HG02970 (cell line): Measurements from ENCODE around the gene ARHGEF12.

Experiments
- ATAC-seq: cut with Tn5 transposase; IDR thresholded peaks from one replicate; pipeline ENCODE4 v1.9.1; 2021; ENCODE audit warnings: mild to moderate bottlenecking, moderate library complexity, moderate number of reproducible peaks; ENCODE audit not compliant: unreplicated experiment, low FRiP score

Gene ARHGEF12, protein sequence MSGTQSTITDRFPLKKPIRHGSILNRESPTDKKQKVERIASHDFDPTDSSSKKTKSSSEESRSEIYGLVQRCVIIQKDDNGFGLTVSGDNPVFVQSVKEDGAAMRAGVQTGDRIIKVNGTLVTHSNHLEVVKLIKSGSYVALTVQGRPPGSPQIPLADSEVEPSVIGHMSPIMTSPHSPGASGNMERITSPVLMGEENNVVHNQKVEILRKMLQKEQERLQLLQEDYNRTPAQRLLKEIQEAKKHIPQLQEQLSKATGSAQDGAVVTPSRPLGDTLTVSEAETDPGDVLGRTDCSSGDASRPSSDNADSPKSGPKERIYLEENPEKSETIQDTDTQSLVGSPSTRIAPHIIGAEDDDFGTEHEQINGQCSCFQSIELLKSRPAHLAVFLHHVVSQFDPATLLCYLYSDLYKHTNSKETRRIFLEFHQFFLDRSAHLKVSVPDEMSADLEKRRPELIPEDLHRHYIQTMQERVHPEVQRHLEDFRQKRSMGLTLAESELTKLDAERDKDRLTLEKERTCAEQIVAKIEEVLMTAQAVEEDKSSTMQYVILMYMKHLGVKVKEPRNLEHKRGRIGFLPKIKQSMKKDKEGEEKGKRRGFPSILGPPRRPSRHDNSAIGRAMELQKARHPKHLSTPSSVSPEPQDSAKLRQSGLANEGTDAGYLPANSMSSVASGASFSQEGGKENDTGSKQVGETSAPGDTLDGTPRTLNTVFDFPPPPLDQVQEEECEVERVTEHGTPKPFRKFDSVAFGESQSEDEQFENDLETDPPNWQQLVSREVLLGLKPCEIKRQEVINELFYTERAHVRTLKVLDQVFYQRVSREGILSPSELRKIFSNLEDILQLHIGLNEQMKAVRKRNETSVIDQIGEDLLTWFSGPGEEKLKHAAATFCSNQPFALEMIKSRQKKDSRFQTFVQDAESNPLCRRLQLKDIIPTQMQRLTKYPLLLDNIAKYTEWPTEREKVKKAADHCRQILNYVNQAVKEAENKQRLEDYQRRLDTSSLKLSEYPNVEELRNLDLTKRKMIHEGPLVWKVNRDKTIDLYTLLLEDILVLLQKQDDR (N-terminal part only)

DNA sequence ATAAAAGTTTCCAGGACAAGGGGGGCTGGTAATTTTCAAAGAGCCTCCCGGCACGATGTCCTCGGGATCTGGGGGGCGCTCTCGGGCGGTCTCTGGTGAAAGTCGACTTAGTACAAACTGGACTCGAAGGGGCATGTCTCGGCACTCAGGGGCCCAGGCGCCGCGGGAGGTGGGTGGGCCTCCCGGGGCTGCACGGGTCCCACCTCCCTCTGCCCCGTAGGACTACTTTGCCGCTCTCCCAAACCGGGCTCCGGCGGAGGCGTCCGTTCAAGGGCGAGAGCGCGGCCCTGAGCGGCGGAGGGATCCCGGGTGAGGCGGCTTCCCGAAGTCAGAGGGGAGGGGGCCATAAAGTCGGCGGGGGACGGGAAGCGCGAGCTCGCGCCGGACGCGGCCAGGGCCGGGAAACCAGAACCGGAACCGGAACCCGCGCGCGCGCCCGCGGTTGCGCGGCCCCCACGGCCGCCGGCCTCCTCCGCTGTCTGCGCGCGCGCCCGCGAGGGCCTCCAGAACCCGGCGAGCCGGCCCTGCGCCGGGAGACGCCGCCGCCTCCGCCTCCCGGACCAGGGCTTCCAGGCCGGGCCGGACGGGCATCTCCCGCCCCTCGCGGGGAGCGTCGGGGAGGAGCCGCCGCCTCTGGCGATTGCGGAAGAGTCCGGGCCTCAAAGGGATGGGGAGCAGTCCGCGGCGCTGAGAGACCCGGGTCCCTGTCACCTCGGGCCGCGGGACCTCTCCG lies at the start of gene ARHGEF12:
Gene ARHGEF12, plus strand, starts transcription at position 506 of the 733 bp plus-strand sequence. CDS start 831 bp downstream, outside the sequence.
- ATAC-seq: peak; percentile 55

DNA sequence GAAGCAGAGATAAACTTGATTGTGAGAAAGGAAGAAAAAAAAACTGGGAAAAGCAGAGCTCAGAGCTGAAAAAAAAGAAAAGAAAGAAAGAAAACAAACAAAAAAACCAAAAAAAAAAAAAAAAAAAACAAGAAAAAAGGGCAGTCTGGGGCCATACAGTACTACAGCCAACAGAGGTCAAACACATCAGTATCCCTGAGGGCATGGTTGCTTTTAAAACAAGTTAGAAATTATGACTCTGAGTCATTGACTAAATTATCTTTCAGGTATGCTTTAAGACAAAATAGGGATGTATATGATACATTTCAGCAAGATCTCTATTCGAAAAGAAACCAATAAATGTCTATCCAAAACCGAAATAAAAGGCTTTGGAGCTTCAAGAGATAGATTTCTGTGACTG lies 48.2 kb upstream of the ARHGEF12 start:
- no peak for ATAC-seq

DNA sequence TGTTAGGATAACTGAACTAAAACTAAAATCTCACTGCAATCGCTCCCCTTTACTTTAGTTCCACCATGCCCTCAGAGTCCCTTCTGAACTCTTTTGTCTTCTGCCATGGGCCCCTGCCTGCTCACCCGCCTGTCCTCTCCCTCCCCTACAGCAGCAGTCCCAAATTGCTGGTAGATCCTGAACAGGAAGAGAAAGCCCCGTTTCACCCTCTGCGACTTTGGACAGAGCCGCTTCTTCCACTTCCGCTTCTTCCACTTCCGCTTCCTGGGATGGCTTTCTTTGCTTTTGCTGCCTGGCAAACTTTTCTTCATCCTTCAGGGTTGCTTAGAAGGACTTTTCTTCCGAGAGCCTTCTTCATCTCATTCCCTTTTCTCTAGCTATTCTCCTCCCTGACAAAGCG lies 46.8 kb upstream of the ARHGEF12 start:
- no peak for ATAC-seq

DNA sequence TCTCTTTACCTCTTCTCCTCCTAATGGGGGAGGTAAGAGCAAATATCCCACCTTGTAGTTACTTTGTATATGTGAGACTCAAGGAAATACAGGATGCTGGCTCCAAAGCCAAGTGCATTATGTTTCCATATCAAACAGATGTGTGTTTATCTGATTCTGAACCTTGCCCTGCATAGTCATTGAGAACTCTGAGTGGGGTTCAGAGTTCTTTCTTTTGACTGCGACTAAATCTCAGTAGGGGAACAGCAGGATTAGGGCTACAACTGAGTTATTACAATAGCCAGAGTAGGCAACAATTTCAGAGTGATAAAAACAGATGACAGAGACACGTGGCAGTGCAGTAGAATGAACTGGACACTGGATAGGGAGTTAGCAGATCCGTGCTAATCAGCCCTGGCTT lies 45.3 kb upstream of the ARHGEF12 start:
- no peak for ATAC-seq

DNA sequence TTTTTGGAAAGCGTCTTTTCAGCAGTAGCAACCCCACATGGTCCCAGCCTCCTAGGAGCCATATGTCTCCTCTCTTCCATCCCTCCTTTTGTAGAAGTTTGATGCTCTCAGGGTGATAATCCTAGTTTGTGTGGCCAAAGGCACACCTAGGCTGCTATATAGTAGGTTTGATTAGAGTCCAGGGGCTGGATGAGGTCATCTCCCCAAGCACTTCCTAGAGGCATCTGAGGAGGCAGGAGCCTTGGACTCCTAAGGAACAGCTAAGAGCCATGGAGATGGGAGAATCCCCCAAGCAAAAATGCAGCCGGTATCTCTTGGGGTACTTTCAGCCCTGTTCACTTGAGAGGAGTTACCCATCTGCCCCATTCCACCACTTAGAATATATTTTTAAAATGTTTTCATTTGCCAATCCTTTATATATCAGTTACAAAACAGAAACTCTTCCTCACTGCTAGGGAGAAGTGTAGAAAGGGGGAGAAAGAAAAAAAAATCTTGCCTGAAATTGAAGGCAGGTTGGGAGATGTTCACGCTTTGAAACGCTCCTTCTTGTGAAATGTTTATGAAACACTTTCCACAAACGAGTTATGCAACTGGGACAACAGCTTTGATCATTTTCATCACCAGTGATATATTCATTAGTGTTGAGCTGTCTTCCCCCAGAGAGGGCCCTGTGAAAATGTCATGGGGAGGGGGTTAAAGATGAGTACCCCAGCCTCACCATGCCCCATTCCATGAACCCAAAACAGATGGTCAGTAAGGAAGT lies 43.0 kb upstream of the ARHGEF12 start:
- ATAC-seq: no peak

DNA sequence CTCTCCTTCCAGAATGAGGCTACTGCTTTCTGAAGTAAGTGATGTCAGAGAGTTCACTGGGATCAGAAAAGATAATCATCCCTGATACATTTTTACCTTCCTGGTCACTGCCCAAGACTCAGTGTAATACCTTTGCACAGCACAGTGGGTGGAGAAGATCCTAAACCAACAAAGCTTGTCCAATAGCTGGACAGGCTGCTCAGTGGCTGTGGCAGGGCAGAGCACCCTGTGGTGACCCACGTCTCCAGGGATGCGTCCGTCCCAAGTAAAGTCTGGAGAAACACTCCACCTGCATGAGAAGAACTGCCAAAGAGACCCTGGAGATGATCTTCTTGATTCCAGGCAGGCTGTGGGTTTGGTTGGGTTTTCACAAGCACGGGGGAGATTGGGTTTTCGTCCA lies 42.1 kb upstream of the ARHGEF12 start:
- no peak for ATAC-seq

DNA sequence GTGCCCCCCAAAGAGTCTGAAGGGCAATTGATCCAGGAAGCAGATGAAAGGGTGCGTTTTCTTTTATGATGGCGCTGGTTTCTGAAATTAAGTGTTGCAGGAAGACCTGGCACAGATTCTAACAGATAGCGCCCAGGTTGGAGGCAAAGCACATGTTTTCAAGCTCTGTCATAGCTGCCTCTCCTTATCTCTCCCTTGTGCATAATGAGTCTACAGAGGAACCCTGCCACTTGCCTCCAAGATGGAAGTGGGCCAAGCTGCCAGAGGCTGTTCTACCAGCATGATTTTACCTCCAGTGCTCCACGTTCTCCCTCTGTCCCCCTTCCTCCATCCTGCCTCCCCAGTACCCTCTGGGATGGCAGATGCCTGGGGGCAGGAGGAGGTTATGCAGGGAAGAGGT lies 41.1 kb upstream of the ARHGEF12 start:
- ATAC-seq: no peak

DNA sequence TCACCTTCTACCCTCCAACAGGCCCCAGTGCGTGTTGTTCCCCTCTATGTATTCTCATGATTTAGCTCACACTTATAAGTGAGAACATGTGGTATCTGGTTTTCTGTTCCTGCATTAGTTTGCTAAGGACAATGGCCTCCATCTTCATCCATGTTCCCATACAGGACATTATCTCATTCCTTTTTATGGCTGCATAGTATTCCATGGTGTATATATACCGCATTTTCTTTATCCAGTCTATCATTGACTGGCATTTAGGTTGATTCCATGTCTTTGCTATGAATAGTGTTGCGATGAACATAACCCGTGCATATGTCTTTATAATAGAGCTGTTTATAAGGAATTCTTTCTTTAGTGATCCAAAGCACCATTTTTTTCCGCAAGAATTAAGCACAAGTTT lies 39.7 kb upstream of the ARHGEF12 start:
- no peak for ATAC-seq

DNA sequence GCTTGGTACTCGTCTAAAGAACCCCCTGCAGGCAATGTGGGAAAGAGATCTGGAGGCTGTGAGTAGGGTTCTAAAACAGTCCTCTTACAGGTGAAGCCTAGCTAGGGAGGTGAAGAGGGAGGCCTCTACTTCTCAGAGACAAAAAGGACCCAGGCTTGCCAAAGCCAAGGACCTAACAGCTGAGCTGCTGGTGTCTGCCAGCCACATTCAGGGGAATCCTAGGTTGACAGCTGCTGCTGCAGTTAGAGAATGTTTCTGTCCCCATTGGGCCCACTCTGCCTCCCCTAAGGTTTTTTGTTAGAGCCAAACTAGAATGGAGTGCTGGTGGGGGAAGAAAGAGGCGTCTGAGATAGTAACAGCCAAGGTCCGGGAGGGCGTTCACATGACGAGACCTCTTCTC lies 37.8 kb upstream of the ARHGEF12 start:
- ATAC-seq: no peak

DNA sequence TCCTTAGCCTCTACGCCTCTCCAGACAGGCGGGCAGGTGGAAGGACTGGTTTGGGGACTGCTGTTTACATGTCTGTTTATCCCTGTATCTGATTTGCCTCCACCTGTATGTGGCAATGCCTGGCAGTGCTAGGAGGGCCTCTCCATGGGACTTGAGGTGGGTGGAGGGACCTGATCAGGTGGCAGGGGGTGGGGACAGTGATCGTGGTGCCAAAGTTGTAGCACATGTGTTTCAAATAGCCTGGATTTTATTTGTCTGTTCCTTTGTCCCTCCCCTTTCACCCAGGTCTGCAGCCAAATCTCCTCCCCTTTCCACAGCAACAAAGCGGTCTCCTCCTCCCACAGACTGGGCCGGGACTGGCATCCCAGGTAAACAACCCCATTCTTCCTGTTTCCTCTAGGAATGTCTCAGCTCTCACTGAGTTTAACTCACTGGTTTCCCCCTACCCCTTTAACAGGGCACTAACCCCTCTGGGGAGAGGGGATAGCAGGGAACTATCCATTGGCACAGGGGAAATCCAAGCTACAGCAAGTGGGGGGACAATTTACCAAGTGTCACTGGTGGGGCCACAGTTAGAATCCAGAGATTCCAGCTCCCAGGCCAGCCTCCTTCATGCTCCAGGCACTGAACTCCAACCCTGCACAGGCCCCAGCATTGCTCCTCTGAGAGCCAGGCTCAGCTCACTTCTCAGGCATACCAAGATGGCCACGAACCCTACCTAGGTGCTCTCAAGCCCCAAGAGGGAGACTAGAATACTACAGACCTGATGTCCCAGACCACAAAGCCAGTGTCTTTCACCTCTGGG lies 34.0 kb upstream of the ARHGEF12 start:
- no peak for ATAC-seq

DNA sequence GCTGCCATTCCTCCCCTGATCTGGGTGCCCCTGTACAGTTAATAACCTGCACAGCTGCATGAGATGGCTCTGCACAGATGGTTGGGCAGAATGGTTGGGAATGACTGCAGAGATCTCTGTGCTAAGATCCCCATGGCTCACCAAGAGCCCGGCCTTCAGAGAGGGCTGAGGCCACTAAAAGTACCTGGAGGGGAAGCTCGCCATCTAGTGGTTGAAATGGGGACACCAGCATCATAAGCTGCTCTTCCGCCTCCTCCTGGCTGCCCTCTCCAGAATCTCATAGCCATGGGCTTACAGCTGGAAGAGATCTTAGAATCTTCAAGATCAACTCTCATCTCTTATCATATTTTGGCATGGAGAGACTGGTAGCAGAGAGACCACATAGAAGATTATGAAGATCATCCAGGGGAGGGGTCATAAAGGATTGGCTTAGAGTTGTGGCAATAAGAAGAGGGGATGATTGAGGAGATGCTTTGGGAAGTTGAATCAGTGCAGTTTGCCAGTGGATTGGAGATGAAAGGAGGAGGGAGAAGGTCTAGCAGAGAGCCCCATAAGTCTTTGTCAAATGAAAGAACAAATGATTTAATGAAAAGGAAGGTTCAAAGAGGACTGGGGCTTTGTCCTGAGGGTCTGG lies 33.1 kb upstream of the ARHGEF12 start:
- ATAC-seq: no peak

DNA sequence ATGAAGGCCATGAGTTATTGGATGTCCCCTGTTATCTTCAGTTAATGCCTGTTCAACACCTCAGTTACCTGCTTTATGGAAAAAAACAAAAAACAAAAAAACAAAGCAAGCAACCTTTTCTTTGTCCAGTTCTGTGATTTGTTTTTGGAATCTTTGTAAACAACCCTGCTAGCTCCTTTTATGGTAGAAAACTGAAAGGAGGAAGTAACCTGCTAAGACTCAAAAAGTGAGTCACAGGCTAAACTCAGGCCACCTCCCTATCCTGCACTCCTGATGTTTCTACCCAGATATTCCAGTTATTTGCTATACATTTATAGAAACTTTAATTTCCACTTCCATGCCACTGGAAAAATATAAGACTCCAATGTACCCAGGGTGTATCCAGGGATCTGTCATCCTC lies 31.7 kb upstream of the ARHGEF12 start:
- ATAC-seq: no peak

DNA sequence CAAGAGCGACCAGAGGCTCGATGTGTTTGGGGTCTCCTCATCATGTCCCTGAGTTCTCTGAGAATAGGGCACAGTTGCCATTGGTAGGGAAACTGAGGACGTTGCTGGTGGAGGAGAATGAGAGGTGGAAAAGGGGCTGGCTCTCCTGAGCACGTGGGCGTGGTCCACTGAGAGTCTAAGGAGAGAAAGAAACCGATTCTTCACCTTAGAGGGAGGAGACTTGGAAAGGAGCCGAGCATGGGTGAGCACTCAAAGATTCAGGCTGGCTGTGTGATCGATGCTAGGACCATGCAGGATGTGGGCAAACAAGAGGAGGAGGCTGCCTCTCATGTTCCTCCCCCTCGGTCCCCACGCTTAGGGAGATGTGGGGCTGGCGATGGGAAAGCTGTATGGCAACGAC lies 30.9 kb upstream of the ARHGEF12 start:
- ATAC-seq: no peak

DNA sequence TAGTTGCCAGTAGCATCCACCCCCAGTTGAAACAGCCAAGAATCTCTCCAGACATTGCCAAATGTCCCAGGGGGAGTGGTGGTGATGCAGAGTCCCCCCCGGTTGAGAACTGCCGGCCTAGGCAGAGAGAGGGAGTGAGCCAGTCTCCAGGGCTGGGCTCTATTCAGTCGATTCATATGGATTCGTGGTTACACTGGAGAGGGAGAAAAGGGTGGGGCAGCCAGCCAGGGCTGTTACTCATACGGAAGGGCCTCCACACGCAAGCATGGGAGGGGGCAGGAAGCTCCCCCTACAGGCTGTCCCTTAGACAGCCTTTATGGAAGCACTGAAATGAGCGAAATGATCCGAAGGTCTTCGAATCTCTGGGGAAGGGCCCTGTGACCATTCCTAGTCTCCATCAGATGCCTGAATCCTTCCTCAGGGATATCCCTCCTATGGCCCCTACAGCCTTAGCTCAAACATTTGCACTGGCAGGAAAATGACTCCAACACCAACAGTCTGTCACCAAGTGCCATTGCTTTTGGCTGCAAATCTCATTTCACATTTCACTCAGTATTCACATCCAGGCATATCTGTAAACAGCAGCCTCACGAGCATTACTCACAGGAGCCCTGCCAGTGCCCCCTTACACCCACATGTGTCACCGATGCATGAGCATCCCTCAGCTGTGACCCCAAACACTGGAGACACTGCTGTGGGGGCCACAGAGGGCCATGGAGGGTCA lies 29.5 kb upstream of the ARHGEF12 start:
- ATAC-seq: no peak

DNA sequence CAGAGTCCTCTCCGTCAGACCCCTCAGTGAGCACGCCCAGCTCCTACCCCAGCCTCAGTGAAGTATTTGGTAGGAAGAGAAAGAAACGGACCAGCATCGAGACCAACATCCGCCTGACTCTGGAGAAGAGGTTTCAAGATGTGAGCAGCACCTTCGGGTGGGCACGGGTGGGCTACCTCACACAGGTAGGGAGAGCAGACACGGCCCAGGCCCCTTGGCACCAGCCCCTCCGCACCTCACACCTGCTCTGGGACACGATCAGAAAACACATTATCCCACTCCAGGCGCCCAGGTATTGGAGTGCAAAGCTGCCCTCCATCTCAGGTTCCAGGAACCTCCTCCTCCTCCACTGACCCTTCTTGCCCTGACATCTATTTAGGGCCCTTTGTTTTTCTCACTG lies 28.7 kb upstream of the ARHGEF12 start:
- no peak for ATAC-seq

DNA sequence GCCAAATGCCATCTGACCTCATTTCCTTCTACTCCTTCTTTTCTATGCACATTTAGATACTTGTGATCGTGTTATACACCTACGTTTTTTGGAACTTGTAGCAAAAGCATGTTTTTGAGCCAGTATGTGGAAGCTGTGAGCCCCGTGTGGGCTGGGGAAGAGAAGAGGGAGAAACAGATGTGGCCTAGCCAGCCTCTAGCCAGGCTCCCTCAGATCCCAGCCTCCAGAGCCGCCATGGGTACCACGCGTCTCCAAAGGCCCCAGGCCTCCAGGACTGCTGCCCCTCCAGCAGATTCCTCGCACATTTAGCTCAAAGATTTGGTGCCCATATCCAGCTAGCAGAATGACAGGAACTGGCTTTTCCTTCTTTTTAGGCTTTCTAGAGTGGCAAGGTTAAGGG lies 28.1 kb upstream of the ARHGEF12 start:
- ATAC-seq: no peak

DNA sequence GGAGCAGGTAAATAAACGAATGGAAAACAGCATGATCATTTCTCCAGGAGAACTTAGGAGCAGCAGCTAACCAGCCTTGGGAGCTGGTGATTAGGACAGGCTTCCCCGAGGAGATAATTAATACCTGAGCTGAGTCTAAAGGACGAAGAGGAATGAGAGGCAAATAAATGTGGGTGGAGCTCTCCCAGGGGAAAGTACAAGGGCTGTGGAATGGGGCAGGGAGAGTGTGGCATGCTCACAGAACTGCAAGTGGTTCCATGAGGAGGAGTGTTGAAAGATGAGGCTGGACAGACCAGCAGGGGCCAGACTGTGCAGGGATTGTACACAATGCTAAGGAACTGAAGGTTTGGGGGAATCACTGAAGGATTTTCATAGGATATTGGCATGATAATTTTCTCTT lies 25.3 kb upstream of the ARHGEF12 start:
- no peak for ATAC-seq

DNA sequence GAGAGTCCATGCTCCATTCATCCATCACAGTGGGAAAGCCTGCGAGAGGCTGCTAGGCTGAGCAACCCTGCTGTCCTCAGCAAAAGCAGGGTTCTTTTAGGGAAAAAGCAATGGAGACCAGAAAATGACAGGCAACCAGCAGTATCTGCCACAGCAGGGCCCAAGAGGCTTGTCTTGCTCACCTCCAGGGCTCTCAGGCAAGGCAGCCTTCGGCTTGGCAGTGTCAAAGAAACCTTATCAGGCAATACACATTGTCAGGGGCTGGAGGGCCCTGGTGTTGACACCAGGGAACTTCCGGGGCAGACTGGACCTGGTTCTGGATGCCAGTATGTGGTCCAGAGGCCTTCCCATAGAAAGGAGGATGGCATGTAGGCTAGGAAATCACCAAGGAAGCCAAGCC lies 21.4 kb upstream of the ARHGEF12 start:
- ATAC-seq: no peak
